H1 (cell line): ENCODE measurements around the gene RABEP2. TPM values are rescaled to one million over a fixed set of nuclear protein-coding genes. Genes with fewer than 3 reads are reported as not detected.

Experiments used
- CHD7 ChIP-seq: fragments of 300-600 bp; sonication (generic); IDR thresholded peaks from 2 replicates; pipeline ENCODE4 v1.7.1; 2012; ENCODE audit warnings: low read length, moderate library complexity, mild to moderate bottlenecking, inconsistent platforms; ENCODE audit not compliant: insufficient replicate concordance
- HDAC2 ChIP-seq, 2 experiments: fragments of 300-600 bp in 1 of 2; sonication (generic) in 1 of 2; IDR thresholded peaks; 2 replicates each; pipeline ENCODE4 v1.6.1; 2011 to 2012; ENCODE audit warnings: low read depth in 2 of 2, low read length in 2 of 2, mild to moderate bottlenecking in 2 of 2, moderate library complexity in 2 of 2, borderline replicate concordance in 1 of 2, inconsistent platforms in 1 of 2
- POLR2A ChIP-seq, 2 experiments: IDR thresholded peaks; 1 replicate in 1 of 2; 2 replicates in 1 of 2; pipeline ENCODE4 v1.6.1; 2011; ENCODE audit warnings: low read depth in 2 of 2, low read length in 2 of 2, mild to moderate bottlenecking in 2 of 2; ENCODE audit errors: control extremely low read depth in 1 of 2
- polyA plus RNA-seq, 7 experiments: library from polyadenylated mRNA; depleted of rRNA in 3 of 7; stranded (reverse) in 5 of 7; unstranded in 2 of 7; fragments of >200 nt in 5 of 7; fragments of 200-250 nt in 2 of 7; gene quantifications; 1 replicate in 5 of 7; 2 replicates in 1 of 7; 4 replicates in 1 of 7; pipeline versions ENCODE4 v1.2.1 to v1.2.3, GENCODE V29; 2011 to 2013; ENCODE audit warnings: missing spikeins in 2 of 7, mixed read lengths in 2 of 7
- total RNA-seq: library from RNA; stranded (reverse); fragmentation: NEBNext Ultra II Directional; extraction: Animal tissue kit (Norgen Biotek cat#: 25700); gene quantifications from 2 replicates; pipeline ENCODE4 v1.2.1, GENCODE V29; 2021

RABEP2 gene
- total and polyA plus RNA-seq, 2 of the 8 experiments (the other 6 are each of a cell fraction or from before 2014, with no cell fraction given) = 10.4 to 14.9 TPM

GRCh38 chr16:28886945-28887344 lies 38.1 kb downstream of the RABEP2 start (continued):
- TF ChIP-seq CHD7 (no peak), HDAC2 (IDR thresholded peaks at IDR 0.05; ENCODE audit: borderline replicate concordance in 1 of 2, low read depth in 2 of 2, low read length in 2 of 2) (no peak), POLR2A (IDR thresholded peaks at IDR 0.05; ENCODE audit: control extremely low read depth in 1 of 2, low read depth in 2 of 2, low read length in 2 of 2) (no peak)
